Measurements from ENCODE around the gene WDR1. TPM values are rescaled to one million over a fixed set of nuclear protein-coding genes. Genes with fewer than 3 reads are reported as not detected.

The WDR1 gene
- total RNA-seq, 1 donor from 2014 or later = 161 TPM

GRCh38 chr4:10111067-10111801, 5.4 kb downstream of the WDR1 start:
- Mint-ChIP-seq H3K9me3 (ENCODE audit: unreplicated experiment) (peaks cover 6% of the 10 kb centered on the region), H3K36me3 (ENCODE audit: unreplicated experiment) (no peaks in the 10 kb centered on the region), H3K27me3 (ENCODE audit: unreplicated experiment) (peaks cover 21% of the 10 kb centered on the region), H3K27ac (ENCODE audit: unreplicated experiment) (no peak overlapping the region), H3K4me3 (ENCODE audit: unreplicated experiment) (no peak overlapping the region), H3K4me1 (ENCODE audit: low read depth, unreplicated experiment) (peaks cover 18% of the 10 kb centered on the region)
- no peak for TF ChIP-seq CTCF (IDR thresholded peaks at IDR 0.05; ENCODE audit: partially characterized antibody, unreplicated experiment)
- DNase-seq = no peak

- DNase-seq = no peak
- Mint-ChIP-seq H3K4me3 (ENCODE audit: unreplicated experiment) (no peak overlapping the region), H3K4me1 (ENCODE audit: low read depth, unreplicated experiment) (peaks cover 27% of the 10 kb centered on the region), H3K9me3 (ENCODE audit: unreplicated experiment) (peaks cover 7% of the 10 kb centered on the region), H3K36me3 (ENCODE audit: unreplicated experiment) (no peaks in the 10 kb centered on the region), H3K27ac (ENCODE audit: unreplicated experiment) (no peak overlapping the region), H3K27me3 (ENCODE audit: unreplicated experiment) (peaks cover 13% of the 10 kb centered on the region)
- TF ChIP-seq CTCF (IDR thresholded peaks at IDR 0.05; ENCODE audit: partially characterized antibody, unreplicated experiment) = no peak
Observed at GRCh38 chr4:10109995-10110670, 6.5 kb downstream of the WDR1 start.

- no peak for TF ChIP-seq CTCF (IDR thresholded peaks at IDR 0.05; ENCODE audit: partially characterized antibody, unreplicated experiment)
- no peaks in the 10 kb centered on the region for H3K36me3 Mint-ChIP-seq (ENCODE audit: unreplicated experiment)
- peaks cover 7% of the 10 kb centered on the region for H3K9me3 Mint-ChIP-seq (ENCODE audit: unreplicated experiment)
- H3K4me3 Mint-ChIP-seq (ENCODE audit: unreplicated experiment) = no peak overlapping the region
- no peak overlapping the region for H3K27ac Mint-ChIP-seq (ENCODE audit: unreplicated experiment)
- H3K4me1 Mint-ChIP-seq (ENCODE audit: low read depth, unreplicated experiment) = peaks cover 33% of the 10 kb centered on the region
- no peak for DNase-seq
- peaks cover 13% of the 10 kb centered on the region for H3K27me3 Mint-ChIP-seq (ENCODE audit: unreplicated experiment)
Observed at GRCh38 chr4:10108818-10109783, 7.5 kb downstream of the WDR1 start.

GRCh38 chr4:10108391-10108790, 8.2 kb downstream of the WDR1 start:
- Mint-ChIP-seq H3K27me3 (ENCODE audit: unreplicated experiment) (peaks cover 13% of the 10 kb centered on the region), H3K9me3 (ENCODE audit: unreplicated experiment) (peaks cover 7% of the 10 kb centered on the region), H3K36me3 (ENCODE audit: unreplicated experiment) (no peaks in the 10 kb centered on the region), H3K27ac (ENCODE audit: unreplicated experiment) (no peak overlapping the region), H3K4me1 (ENCODE audit: low read depth, unreplicated experiment) (peaks cover 34% of the 10 kb centered on the region), H3K4me3 (ENCODE audit: unreplicated experiment) (no peak overlapping the region)
- no peak for TF ChIP-seq CTCF (IDR thresholded peaks at IDR 0.05; ENCODE audit: partially characterized antibody, unreplicated experiment)
- DNase-seq = no peak
